Left forelimb (tissue), 1 donor: ENCODE data around the gene C17orf113.
"Not testable (repeated sequence)": the region's sequence is repeated elsewhere in the genome, so short reads cannot be mapped to it uniquely, and the experiment has no call there.

Experiments
- DNase-seq: peaks from one replicate; pipeline ENCODE4 v3.0.0-alpha.2; 2018; ENCODE audit warnings: low spot score

C17orf113 gene

DNA sequence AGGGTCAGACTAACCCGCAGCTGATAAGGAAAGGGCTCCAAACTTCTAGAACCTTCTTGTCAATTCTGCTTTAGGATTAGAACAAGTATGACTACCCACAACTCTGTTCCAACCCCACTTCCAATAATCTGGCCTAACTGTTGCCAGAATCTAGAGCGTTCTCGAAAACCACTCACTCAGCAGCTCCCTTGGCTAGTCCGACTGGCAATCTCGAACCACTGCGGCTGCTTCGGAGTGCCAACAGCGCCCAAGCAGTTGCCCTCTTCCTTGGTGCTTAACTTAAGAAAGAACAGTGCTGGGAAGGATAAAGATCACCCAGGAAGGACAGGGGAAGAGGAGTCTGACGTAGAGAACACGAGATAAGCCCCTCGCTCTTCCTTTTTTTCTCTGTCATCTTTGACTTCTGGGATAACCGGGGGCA is 34.0 kb downstream of the C17orf113 start:
- no peak for DNase-seq

DNA sequence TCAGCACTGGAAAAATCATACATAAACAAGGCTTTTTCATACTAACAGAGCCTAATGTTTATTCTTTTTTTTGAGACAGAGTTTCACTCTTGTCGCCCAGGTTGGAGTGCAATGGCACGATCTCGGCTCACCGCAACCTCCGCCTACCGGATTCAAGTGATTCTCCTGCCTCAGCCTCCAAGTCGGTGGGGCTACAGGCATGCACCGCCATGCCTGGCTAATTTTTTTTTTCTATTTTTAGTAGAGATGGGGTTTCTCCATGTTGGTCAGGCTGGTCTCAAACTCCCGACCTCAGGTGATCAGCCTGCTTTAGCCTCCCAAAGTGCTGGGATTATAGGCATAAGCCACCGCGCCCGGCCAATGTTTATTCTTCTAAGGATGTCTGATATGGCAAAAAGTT is 36.7 kb downstream of the C17orf113 start:
- not testable (repeated sequence) for DNase-seq

DNA sequence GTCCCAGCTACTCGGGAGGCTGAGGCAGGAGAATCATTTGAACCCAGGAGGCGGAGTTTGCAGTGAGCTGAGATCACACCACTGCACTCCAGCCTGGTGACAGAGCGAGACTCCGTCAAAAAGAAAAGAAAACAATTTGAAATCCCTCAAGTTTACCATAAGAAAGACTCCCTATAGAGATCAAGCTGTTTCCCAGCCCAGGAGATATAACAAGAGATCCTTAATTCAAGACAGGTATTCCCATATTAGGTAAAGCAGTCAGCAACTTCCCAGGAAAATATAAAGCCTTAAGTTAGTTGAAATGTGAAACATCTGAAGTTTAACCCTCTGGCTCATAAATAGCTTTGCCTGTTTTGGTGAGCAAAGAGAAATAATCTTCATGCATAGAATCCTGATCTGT is 38.0 kb downstream of the C17orf113 start:
- not testable (repeated sequence) for DNase-seq

DNA sequence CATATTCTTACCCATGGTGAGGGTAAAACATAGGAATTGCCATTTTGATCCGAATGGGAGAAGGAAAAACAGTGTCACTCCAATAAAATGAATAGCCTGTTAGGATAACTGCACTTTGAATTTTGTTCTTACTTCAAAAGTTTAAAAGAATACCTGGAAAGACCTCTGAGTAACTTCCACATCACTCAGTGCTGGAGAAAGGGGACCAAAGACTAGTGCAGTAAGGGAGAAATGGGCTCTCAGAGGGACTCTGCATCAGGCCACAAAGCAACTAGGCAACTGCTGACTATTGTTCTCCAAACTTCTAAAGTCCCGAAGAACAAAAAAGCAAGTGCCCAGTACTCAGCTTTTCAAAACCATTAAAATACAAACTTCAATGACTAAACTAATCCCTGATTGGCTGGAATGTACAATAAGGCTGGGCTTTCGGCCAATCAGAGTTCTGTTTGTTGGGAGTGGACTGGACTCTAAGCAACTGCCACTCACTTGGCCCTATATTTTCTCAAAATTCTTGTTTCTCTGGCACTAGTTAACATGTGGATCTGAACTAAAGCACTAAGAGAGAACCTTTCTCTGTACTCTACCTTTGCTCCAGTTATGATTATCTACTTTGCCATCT is 39.4 kb downstream of the C17orf113 start:
- no peak for DNase-seq

DNA sequence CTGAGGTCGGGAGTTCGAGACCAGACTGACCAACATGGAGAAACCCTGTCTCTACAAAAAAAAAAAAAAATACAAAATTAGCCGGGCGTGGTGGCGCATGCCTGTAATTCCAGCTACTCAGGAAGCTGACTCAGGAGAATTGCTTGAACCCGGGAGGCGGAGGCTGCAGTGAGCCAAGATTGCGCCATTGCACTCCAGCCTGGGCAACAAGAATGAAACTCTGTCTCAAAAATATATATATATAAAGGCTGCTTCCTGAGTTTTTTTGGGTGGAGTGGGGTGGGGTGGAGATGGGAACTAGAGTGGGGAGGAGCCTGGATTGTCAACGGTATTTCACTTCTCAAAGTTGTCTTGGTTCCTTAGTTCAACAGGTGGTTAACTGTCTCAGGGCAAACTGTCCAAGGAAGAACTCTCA is 40.1 kb downstream of the C17orf113 start:
- not testable (repeated sequence) for DNase-seq

DNA sequence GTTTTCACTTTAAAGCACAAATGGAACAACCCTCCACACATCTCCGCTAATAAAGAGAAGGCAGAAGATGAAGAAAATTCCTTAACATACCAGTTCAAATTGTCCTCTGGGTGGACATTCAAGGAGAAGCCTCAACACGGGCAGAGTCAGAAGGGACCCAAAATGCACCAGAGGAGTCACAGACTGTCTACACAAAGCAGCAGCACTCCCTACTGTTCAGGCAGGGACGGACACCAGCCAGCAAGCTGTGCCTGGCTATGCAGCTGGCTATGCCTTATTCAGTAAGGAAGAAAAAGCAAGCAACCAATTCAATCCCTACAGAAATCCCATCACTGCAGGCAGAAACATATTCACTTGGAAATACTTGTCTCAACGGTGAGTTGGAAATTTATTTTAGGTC is 41.2 kb downstream of the C17orf113 start:
- no peak for DNase-seq

DNA sequence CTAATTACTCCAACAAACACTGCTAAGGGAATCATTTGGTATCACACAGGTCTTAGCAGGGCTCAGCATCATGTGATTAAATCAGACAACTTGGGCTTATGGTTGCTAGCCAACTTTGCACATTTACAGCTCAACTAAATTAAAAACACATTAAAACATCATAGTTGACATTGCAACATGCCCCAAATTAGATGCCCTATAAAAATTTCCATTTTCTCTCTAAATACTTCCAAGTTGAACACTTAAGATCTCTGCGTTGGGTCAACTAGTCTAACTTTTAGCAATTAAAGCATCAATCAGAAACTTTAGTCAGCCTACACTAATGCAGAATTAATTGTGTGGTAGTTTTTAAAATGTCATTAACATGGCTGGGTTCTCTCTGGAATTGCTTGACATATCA is 45.2 kb downstream of the C17orf113 start:
- no peak for DNase-seq

DNA sequence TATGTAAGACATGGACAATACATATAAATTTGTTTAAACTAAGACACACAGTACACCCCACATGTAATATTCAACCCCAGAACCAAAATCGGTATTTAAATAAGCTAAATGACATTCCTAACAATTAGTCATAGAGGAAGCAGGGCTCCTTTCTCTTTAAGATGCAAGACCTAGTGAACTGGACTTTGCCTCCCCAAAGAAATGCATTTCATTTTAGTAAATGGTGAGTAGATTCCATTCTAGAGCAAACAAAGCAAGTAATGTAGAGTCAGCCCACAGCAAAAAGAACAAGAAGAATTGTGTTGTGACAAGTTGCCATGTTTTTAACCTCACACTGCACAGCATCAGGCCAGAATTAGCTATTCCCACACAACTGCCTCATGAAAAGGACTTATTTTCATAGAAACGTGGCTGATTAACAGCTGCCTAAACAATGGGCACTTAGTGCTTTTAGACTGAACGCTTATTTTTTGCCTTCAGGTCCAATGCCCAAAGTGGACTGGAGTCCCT is 47.6 kb downstream of the C17orf113 start:
- DNase-seq, result no peak

DNA sequence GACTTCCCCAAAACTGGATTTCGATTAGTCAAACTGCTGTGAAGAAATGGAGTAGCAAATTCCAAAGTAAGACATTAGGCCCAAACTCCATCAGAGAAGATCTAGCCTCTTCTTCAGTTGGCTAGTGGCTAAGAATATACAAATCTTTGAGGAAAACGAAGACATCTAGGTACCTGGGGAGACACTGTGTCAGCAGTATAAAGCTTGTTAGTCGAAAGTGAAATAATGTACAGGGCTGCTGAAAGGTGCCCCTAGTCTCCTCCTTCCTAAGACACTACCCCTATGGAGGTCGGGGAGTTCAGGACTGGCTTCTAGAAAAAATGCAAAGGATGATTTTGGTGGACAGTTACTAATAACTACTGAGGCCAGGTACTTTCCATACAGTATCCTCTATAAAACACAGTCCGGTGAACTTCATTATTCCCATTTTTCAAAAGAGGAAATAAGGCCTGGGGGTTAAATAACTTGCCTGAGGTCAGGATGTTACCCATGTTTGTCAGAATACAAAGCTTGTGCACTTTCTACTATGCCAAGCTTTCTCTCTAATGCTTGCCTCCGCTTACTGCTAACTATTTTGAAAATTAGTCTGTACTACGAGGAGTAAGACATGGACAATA is 48.1 kb downstream of the C17orf113 start:
- DNase-seq, result no peak

DNA sequence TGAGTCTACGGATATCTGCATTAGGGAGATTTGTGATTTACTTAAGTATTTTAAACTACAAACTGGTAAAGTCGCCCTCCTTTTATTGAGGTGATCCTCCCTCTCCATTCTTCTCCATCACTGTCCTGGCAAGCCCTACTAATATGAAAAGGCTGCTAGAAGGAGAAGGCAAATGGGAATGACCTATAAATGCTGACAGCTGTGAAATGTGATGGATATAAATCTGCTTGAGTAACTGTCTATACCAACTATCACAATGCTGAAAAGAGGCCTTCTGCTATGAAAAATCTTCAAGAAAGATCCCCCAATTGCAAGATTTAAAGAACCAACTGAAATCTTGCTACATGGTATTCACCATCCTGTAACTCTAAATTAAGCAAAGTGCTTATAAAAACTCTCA is 48.7 kb downstream of the C17orf113 start:
- DNase-seq, result no peak

DNA sequence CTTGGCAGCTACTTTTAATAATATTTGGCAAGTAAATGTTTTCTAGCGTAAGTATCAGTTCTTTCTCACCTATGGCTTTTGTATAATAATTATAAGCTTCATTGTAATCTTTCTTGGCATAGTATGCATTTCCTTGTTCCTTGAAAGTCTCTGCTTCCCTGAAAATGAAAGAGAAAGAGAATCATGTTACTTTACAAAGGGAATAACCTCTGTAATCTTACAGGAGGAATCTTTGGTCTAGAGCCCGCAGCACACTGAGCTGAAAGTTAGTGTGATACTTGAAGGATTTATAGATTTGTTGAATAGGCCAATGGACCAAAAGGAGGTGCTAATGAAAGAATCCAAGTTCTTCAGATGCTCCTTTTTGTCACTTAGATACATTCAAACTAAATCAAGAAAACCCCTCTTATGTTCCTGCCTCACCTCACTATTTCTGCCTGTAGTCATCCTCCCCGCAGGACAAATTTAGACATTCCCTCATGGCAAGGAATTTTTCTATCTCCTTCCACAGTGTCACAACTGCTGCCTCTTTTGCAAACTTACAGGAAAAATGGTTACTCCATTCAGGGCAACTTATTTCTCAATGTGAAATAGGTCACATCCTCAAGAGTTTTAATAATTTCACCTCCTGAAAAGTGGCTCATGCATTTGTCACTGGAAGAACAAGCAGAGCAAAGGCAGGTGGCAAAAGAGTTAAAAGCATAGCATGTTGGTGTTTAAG is 49.8 kb downstream of the C17orf113 start:
- no peak for DNase-seq

DNA sequence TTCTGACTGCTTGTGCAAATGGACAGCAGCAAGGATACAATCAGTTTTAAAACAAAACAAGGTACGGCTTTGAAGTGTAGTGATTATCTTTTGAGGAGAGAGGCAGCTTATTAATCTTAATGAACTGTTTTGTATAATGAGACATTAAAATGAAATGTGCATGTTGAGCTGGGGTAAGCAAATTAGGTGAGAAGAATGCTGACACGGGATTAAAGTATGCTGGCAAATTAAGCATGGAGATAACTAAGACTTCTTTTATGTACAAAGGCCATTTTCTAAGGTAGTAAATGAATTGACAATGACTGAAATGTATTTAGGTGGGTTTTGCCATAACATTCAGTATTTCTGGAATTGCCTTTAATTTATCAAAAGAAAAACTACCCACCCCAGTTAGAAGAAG is 51.9 kb downstream of the C17orf113 start:
- no peak for DNase-seq

DNA sequence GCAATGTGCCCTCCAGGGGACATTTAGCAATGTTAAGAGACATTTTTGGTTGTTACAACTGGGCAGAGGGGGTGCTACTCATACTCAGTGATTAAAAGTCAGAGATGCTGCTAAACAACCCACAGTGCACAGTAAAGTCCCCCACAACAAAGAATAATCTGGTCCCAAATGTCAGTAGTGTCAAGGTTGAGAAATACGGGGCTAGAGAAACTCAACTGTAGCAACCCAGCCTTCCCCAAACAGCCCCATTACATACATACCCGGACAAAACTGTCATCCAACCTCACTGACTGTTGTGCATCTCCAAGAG is 53.6 kb downstream of the C17orf113 start:
- DNase-seq, result no peak

DNA sequence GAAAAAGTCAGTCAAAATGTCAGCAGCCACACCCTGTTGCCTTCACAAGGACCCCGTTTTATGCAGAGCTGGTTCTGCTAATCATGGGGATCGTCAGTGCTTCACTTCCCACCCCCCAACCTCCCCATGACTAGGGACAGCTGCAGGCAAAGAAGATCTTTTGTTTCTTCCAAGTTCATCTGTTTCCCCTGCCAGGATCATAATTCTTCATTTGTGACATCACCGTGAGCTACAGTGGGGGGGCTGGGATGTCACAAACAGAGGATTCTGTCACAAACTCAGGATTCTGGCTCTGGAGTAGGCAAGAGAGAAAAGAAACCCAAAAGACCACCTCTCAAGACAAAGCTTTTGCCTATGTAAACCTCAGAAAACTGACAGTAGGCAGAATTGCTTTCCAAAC is 57.8 kb downstream of the C17orf113 start:
- no peak for DNase-seq

DNA sequence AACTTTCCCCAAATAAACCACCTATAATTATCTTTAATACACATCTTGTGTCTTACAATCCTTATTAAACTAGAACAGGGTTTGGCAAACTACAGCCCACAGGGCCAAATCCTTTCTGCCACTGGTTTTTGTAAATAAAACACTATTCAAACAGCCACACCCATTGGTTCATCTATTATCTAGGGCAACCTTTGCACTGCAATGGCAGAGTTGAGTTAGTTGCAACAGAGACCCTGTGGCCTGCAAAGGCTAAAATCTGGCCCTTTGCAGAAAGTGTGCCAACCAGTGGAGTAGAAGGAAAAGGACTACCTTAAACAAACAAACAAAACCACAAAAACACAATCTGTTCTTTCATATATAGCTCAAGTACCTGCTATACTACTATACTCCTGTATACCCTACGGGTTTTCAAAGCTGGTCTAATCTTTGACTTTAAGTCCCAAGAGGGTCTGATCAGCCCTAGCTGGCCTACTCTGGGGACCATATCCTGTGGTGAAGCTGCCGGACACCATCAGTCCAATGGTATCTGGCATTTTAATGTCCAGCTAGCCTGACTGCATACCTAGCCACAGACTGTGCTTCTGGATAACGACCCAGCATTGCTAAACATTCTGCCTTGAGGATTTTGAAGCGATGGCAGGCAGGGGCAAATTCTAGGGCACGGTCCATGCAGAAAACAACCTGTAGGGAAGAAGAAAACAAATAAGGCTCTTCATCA is 60.5 kb downstream of the C17orf113 start:
- DNase-seq, result no peak

DNA sequence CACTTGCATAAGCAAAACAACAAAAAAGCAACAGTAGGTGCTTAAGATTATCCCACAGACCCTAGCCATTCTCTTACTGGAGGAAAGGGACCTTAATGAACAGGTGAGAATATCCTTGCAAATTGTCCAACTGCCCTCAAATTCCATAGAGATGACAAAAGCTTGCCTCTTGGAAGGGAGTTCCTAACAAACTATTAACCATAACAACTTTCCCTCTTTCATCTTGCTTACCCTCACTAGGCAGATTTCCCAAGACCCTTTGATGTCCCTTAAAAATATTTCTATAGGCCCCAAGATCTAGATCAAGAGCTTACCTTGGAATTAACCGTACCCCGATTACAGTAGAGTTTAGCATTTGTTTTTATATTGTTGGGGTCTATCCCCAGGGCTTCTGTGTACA is 62.0 kb downstream of the C17orf113 start:
- DNase-seq, result no peak
